ACC112 (cell line): ENCODE results near the gene PIK3R1.

ENCODE experiments used
- H2AFZ ChIP-seq: fragments of 200-600 bp; sonication (generic); one replicate; pipeline ENCODE4 v1.6.0; 2017; ENCODE audit warnings: antibody characterized with exemption, low read length; ENCODE audit not compliant: unreplicated experiment
- H3K27ac ChIP-seq: fragments of 200-600 bp; sonication (generic); 2 replicates; pipeline ENCODE4 v1.5.1; 2014; ENCODE audit warnings: low read depth, mild to moderate bottlenecking, antibody characterized with exemption, low read length, moderate library complexity
- H3K27me3 ChIP-seq: fragments of 200-600 bp; sonication (generic); 2 replicates; pipeline ENCODE4 v1.6.1; 2014; ENCODE audit warnings: mild to moderate bottlenecking, antibody characterized with exemption, low read length, moderate library complexity, mixed read lengths; ENCODE audit not compliant: insufficient read depth
- H3K36me3 ChIP-seq: fragments of 200-600 bp; sonication (generic); 2 replicates; pipeline ENCODE4 v1.6.1; 2016; ENCODE audit warnings: mild to moderate bottlenecking, antibody characterized with exemption, low read length, moderate library complexity, mixed read lengths; ENCODE audit not compliant: insufficient read depth
- H3K4me1 ChIP-seq: fragments of 200-600 bp; sonication (generic); one replicate; pipeline ENCODE4 v1.6.1; 2016; ENCODE audit warnings: low read length, mixed read lengths; ENCODE audit not compliant: insufficient read depth, unreplicated experiment, control insufficient read depth
- H3K4me3 ChIP-seq: fragments of 200-600 bp; sonication (generic); 2 replicates; pipeline ENCODE4 v1.5.1; 2014; ENCODE audit warnings: mild to moderate bottlenecking, low read depth, low read length
- H3K79me2 ChIP-seq: fragments of 200-600 bp; sonication (generic); one replicate; pipeline ENCODE4 v1.6.0; 2016; ENCODE audit warnings: low read length; ENCODE audit not compliant: control insufficient read depth, unreplicated experiment, insufficient read depth

PIK3R1 gene

GRCh38 chr5:68250661-68251298 lies 35.2 kb downstream of the PIK3R1 start:
- Histone ChIP-seq H3K27ac (peak overlapping the region; percentile 38; the same call in 1 of the 2 replicates), H2AFZ (no peak overlapping the region), H3K27me3 (no peaks in the 10 kb centered on the region), H3K4me1 (peaks cover 48% of the 10 kb centered on the region), H3K36me3 (no peaks in the 10 kb centered on the region), H3K79me2 (peaks cover 65% of the 10 kb centered on the region), H3K4me3 (peak overlapping the region; percentile 27; the same call in 1 of the 2 replicates)

GRCh38 chr5:68251386-68251785 lies 35.8 kb downstream of the PIK3R1 start:
- H2AFZ ChIP-seq, result no peak overlapping the region
- H3K27ac ChIP-seq, result peak overlapping the region; percentile 38
- H3K79me2 ChIP-seq, result peaks cover 64% of the 10 kb centered on the region
- no peaks in the 10 kb centered on the region for H3K27me3 ChIP-seq
- peak overlapping the region; percentile 38 for H3K4me3 ChIP-seq
- H3K36me3 ChIP-seq, result no peaks in the 10 kb centered on the region
- H3K4me1 ChIP-seq, result peaks cover 46% of the 10 kb centered on the region

GRCh38 chr5:68251804-68252522 lies 36.4 kb downstream of the PIK3R1 start:
- Histone ChIP-seq H3K27me3 (no peaks in the 10 kb centered on the region), H3K36me3 (no peaks in the 10 kb centered on the region), H3K4me3 (peak overlapping the region; percentile 38), H3K4me1 (peaks cover 46% of the 10 kb centered on the region), H3K27ac (peak overlapping the region; percentile 38), H2AFZ (peak overlapping the region; percentile 45), H3K79me2 (peaks cover 59% of the 10 kb centered on the region)

- Histone ChIP-seq H3K4me3 (peak overlapping the region; percentile 38; the same call in 1 of the 2 replicates), H3K79me2 (peaks cover 57% of the 10 kb centered on the region), H3K36me3 (no peaks in the 10 kb centered on the region), H2AFZ (no peak overlapping the region), H3K4me1 (peaks cover 46% of the 10 kb centered on the region), H3K27ac (peak overlapping the region; percentile 38), H3K27me3 (no peaks in the 10 kb centered on the region)
Observed at GRCh38 chr5:68252673-68253623, 37.4 kb downstream of the PIK3R1 start.

- no peak overlapping the region for H3K27ac ChIP-seq
- no peak overlapping the region for H2AFZ ChIP-seq
- H3K4me3 ChIP-seq, result no peak overlapping the region
- peaks cover 39% of the 10 kb centered on the region for H3K4me1 ChIP-seq
- no peaks in the 10 kb centered on the region for H3K36me3 ChIP-seq
- H3K79me2 ChIP-seq, result peaks cover 54% of the 10 kb centered on the region
- H3K27me3 ChIP-seq, result no peaks in the 10 kb centered on the region
Observed at GRCh38 chr5:68253624-68254585, 38.3 kb downstream of the PIK3R1 start.

GRCh38 chr5:68254810-68255209 lies 39.3 kb downstream of the PIK3R1 start:
- Histone ChIP-seq H3K4me3 (peak overlapping the region; percentile 61; the same call in 1 of the 2 replicates), H3K4me1 (peaks cover 37% of the 10 kb centered on the region), H3K36me3 (no peaks in the 10 kb centered on the region), H3K27me3 (no peaks in the 10 kb centered on the region), H3K27ac (no peak overlapping the region), H3K79me2 (peaks cover 59% of the 10 kb centered on the region), H2AFZ (no peak overlapping the region)

GRCh38 chr5:68255305-68256120 lies 40.0 kb downstream of the PIK3R1 start:
- Histone ChIP-seq H3K27ac (no peak overlapping the region), H3K27me3 (no peaks in the 10 kb centered on the region), H3K4me3 (peak overlapping the region; percentile 61), H3K79me2 (peaks cover 53% of the 10 kb centered on the region), H3K36me3 (no peaks in the 10 kb centered on the region), H2AFZ (no peak overlapping the region), H3K4me1 (peaks cover 34% of the 10 kb centered on the region)

- Histone ChIP-seq H2AFZ (no peak overlapping the region), H3K36me3 (no peaks in the 10 kb centered on the region), H3K79me2 (peaks cover 41% of the 10 kb centered on the region), H3K27me3 (no peaks in the 10 kb centered on the region), H3K27ac (no peak overlapping the region), H3K4me1 (peaks cover 27% of the 10 kb centered on the region), H3K4me3 (no peak overlapping the region)
Observed at GRCh38 chr5:68257210-68257609, 41.7 kb downstream of the PIK3R1 start.

- H2AFZ ChIP-seq, result no peak overlapping the region
Observed at GRCh38 chr5:68258531-68258930, 43.0 kb downstream of the PIK3R1 start.

More at GRCh38 chr5:68258531-68258930, 43.0 kb downstream of the PIK3R1 start:
- H3K27ac ChIP-seq, result no peak overlapping the region
- H3K4me1 ChIP-seq, result peaks cover 14% of the 10 kb centered on the region
- no peaks in the 10 kb centered on the region for H3K27me3 ChIP-seq
- peaks cover 33% of the 10 kb centered on the region for H3K79me2 ChIP-seq
- no peaks in the 10 kb centered on the region for H3K36me3 ChIP-seq
- H3K4me3 ChIP-seq, result no peak overlapping the region
